HG03025 (cell line): ENCODE measurements around the gene NAV2.

Experiments used
- ATAC-seq: cut with Tn5 transposase; IDR thresholded peaks from one replicate; pipeline ENCODE4 v1.9.1; 2021; ENCODE audit warnings: mild to moderate bottlenecking, moderate library complexity; ENCODE audit not compliant: unreplicated experiment, low FRiP score

NAV2 gene

GRCh38 chr11:19736831-19737230, 24.2 kb downstream of the NAV2 start:
- ATAC-seq, result no peak

GRCh38 chr11:19737575-19737974, 24.9 kb downstream of the NAV2 start:
- ATAC-seq, result no peak

- no peak for ATAC-seq
Measured at GRCh38 chr11:19738124-19738523, 25.5 kb downstream of the NAV2 start.

DNA sequence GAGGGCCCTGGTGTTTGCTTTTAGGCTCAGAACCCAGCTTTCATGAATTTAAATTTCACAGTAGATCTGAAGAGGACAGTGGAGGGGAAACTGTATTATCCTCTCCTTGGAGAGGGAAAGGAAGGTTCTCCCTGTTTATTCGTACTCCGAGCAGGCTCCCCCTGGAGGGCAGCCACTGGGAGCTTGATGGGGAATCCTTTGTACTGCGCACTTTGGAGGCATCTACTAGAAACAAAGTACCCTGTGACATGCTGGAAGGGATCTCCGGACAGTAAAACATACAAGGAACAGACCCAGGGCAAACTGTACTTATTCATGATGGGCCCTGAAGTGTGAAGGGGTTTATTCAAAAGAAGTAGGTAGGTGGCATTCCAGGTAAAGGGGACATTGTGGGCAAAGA, 27.2 kb downstream of the NAV2 start:
- ATAC-seq, result no peak

- ATAC-seq, result no peak
Measured at GRCh38 chr11:19740586-19740985, 27.9 kb downstream of the NAV2 start.

- ATAC-seq, result peak; percentile 66
Measured at GRCh38 chr11:19742588-19743292, 30.1 kb downstream of the NAV2 start.

DNA sequence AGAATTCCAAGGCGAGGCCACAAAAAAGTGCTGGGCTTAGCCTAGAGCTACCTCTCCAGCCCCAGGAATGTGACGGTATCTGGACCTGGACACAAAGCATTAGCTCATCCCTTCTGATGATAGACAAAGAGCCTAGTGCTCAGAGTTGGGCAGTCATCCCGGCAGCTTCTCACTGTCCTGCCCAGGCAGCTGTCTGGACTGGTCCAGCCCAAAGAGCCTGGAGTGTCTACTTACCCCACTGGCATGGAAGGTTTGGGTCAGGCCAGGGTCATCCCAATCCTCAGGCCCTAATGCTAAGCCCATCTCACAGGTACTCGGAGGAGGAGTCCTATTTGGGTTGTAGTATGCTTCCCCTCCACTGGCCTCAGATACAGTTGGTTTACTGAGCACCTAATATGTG, 31.0 kb downstream of the NAV2 start:
- no peak for ATAC-seq

GRCh38 chr11:19744130-19744529, 31.5 kb downstream of the NAV2 start:
- ATAC-seq, result no peak

DNA sequence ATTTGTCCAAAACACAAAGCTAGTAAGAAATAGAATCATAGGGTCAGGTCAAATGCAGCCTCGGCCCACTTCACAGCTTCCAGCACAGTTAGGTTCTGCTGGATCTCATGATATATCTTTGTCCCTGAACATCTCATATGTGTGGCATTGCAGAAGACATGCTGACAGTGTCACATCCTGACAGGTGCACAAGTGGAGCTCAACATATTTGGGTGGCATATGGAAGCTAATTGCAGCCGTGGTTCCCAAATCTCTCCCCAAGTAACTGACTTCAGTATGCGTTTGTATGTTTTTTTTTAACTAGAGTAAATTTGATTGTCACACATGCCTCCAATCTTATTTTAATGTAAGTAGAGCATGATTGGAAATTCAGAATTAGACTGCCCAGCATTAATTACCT, 33.4 kb downstream of the NAV2 start:
- ATAC-seq, result no peak

DNA sequence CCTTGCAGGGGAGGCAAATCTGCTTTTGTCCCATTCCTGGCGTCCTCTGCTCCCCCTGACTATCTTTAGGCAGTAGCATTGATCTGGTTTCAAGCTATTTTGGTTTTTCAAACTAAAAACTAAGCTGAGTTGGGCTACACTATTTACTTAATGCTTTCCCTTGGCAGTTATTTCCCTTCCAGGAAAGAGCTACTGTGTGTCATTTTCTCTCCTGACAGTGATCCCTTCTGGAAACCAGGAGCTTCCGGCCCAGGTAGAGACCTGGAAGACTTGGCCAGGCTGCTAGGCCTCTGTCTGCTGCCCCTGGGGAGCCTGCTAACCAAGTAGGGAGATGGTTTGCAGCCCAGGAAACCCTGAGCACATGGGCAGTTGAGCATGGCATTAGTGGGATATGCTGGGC, 35.0 kb downstream of the NAV2 start:
- no peak for ATAC-seq

DNA sequence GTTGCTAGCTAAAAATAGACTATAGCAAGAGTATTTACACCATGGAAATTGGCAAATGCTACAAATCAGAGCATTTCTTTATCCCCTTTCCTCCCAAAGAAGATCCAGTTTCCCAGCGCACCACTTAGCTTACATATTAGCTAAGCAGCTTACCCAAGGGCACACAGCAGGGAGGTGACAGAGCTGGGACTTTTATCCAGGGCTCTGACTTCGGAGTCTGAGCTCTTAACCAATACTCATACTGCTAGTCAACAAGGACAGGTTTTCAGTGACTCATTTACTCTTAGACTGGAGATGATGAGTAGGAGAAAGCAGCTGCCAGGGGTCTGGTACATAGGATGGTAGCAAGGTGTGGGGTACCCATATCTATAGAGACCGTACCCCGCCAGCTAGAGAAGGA, 38.4 kb downstream of the NAV2 start:
- no peak for ATAC-seq

GRCh38 chr11:19753451-19754106, 40.9 kb downstream of the NAV2 start:
- no peak for ATAC-seq

GRCh38 chr11:19756675-19757475, 44.2 kb downstream of the NAV2 start:
- ATAC-seq, result no peak

DNA sequence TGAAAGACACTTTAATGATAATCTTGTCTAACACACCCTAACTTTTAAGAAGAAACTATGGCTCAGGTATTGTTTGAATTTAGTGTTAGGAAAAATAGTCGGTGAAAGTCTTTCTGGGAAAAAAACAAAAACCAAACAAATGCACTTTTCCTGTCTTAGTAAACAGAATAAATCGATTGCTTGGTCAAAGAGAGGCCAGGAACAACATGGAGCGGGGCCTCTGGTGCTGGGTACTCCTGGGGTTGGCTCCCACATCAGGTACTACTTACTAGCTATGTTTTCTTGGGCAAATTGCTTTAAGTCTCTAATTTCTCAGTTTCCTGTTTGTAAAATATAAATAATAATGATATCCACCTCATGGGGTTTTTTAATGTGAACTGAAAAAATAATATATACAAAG, 46.8 kb downstream of the NAV2 start:
- no peak for ATAC-seq

- no peak for ATAC-seq
Measured at GRCh38 chr11:19762266-19762665, 49.6 kb downstream of the NAV2 start.

DNA sequence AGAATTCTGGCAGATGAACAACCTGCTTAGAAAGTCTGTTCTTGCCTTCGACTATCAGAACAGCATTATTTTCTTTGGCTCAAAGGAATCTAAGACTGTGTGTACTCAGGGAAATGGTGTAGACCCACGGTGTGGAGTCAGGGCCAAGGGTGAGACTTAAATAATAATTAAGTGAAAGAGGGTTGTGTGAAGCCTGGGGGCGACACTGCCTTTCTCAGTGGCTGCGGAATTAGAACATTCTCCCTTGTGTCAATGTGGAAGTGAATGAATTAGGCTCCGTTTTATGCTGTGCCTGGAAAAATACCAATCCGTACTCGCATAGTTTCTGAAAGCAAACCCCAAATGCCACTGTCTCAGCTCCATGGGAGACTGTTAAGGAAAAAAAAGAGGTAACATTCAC, 50.7 kb downstream of the NAV2 start:
- no peak for ATAC-seq

GRCh38 chr11:19766206-19766605, 53.6 kb downstream of the NAV2 start:
- no peak for ATAC-seq

GRCh38 chr11:19766810-19767209, 54.2 kb downstream of the NAV2 start:
- no peak for ATAC-seq

GRCh38 chr11:19767627-19768151, 55.1 kb downstream of the NAV2 start:
- ATAC-seq, result no peak

GRCh38 chr11:19768197-19768596, 55.6 kb downstream of the NAV2 start:
- ATAC-seq, result no peak

- no peak for ATAC-seq
Measured at GRCh38 chr11:19768815-19769214, 56.2 kb downstream of the NAV2 start.
